Panc1 (cell line): ENCODE measurements around the gene GUCY2F.

ENCODE experiments used
- TCF7L2 ChIP-seq: IDR thresholded peaks from 2 replicates; pipeline ENCODE4 v1.6.1; 2011; ENCODE audit warnings: mild to moderate bottlenecking, low read depth, low read length, inconsistent platforms
- TF ChIP-seq, protein P1 (sequence below): fragments of 450-650 bp; IDR thresholded peaks from 2 replicates; pipeline ENCODE4 v1.5.1; 2017; ENCODE audit warnings: mild to moderate bottlenecking
- TF ChIP-seq, protein P2 (sequence below), 2 experiments: IDR thresholded peaks; 2 replicates each; pipeline ENCODE4 v1.6.1; 2011 to 2012; ENCODE audit warnings: low read depth in 2 of 2, control low read depth in 1 of 2, low read length in 1 of 2, mild to moderate bottlenecking in 1 of 2, moderate library complexity in 1 of 2; ENCODE audit not compliant: insufficient read depth in 1 of 2

DNA sequence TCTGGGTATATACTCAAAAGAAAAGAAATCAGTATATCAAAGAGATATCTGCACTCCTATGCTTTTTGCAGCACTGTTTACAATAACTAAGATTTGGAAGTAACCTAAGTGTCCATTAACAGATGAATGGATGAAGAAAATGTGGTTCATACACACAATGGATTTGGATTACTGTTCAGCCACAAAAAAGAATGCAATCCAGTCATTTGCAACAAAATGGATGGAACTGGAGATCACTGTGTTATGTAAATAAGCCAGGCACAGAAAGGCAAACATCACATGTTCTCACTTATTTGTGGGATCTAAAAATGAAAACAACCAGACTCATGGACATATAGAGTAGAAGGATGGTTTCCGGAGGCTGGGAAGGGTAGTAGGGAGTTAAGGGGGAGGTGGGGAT, 37.1 kb upstream of the GUCY2F start:
- TF ChIP-seq TCF7L2 = no peak
- TF ChIP-seq, protein P1, sequence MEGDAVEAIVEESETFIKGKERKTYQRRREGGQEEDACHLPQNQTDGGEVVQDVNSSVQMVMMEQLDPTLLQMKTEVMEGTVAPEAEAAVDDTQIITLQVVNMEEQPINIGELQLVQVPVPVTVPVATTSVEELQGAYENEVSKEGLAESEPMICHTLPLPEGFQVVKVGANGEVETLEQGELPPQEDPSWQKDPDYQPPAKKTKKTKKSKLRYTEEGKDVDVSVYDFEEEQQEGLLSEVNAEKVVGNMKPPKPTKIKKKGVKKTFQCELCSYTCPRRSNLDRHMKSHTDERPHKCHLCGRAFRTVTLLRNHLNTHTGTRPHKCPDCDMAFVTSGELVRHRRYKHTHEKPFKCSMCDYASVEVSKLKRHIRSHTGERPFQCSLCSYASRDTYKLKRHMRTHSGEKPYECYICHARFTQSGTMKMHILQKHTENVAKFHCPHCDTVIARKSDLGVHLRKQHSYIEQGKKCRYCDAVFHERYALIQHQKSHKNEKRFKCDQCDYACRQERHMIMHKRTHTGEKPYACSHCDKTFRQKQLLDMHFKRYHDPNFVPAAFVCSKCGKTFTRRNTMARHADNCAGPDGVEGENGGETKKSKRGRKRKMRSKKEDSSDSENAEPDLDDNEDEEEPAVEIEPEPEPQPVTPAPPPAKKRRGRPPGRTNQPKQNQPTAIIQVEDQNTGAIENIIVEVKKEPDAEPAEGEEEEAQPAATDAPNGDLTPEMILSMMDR = no peak
- TF ChIP-seq, protein P2, sequence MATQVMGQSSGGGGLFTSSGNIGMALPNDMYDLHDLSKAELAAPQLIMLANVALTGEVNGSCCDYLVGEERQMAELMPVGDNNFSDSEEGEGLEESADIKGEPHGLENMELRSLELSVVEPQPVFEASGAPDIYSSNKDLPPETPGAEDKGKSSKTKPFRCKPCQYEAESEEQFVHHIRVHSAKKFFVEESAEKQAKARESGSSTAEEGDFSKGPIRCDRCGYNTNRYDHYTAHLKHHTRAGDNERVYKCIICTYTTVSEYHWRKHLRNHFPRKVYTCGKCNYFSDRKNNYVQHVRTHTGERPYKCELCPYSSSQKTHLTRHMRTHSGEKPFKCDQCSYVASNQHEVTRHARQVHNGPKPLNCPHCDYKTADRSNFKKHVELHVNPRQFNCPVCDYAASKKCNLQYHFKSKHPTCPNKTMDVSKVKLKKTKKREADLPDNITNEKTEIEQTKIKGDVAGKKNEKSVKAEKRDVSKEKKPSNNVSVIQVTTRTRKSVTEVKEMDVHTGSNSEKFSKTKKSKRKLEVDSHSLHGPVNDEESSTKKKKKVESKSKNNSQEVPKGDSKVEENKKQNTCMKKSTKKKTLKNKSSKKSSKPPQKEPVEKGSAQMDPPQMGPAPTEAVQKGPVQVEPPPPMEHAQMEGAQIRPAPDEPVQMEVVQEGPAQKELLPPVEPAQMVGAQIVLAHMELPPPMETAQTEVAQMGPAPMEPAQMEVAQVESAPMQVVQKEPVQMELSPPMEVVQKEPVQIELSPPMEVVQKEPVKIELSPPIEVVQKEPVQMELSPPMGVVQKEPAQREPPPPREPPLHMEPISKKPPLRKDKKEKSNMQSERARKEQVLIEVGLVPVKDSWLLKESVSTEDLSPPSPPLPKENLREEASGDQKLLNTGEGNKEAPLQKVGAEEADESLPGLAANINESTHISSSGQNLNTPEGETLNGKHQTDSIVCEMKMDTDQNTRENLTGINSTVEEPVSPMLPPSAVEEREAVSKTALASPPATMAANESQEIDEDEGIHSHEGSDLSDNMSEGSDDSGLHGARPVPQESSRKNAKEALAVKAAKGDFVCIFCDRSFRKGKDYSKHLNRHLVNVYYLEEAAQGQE (IDR thresholded peaks at IDR 0.05; ENCODE audit: insufficient read depth in 1 of 2, low read depth in 2 of 2, low read length in 1 of 2) = no peak
